Ovary (tissue), 9 donors: ENCODE data around the gene CNEP1R1. TPM values are rescaled to one million over a fixed set of nuclear protein-coding genes. Genes with fewer than 3 reads are reported as not detected.

Experiments
- DNase-seq, 5 donors: peaks; one replicate each; pipeline ENCODE4 v3.0.0-alpha.2; 2019 to 2020
- H3K27ac ChIP-seq, 2 donors: fragments of 200-600 bp; one replicate each; pipeline versions ENCODE4 v1.5.1 to v1.8.0; 2019 to 2022
- H3K27me3 ChIP-seq: fragments of 200-600 bp; one replicate; pipeline ENCODE4 v1.8.0; 2022
- H3K36me3 ChIP-seq: fragments of 200-600 bp; sonication (generic); one replicate; pipeline ENCODE4 v1.5.1; 2019
- H3K4me1 ChIP-seq: one replicate; pipeline ENCODE4 v1.8.1; 2013; ENCODE audit warnings: mild to moderate bottlenecking, moderate library complexity; ENCODE audit not compliant: insufficient read depth
- H3K4me3 ChIP-seq: fragments of 200-600 bp; sonication (generic); one replicate; pipeline ENCODE4 v1.5.1; 2017
- H3K9me3 ChIP-seq, 2 donors: fragments of 200-600 bp in 1 of 2; sonication (generic) in 1 of 2; one replicate each; pipeline versions ENCODE4 v1.5.1 to v1.8.1; 2013 to 2019; ENCODE audit warnings: mild to moderate bottlenecking in 1 of 2, moderate library complexity in 1 of 2
- EP300 ChIP-seq: sonication (generic); formaldehyde crosslinking; IDR thresholded peaks from one replicate; pipeline ENCODE4 v1.6.1; 2017; ENCODE audit warnings: antibody characterized with exemption
- POLR2A ChIP-seq: fragments of 450-650 bp; IDR thresholded peaks from one replicate; pipeline ENCODE4 v1.6.1; 2017; ENCODE audit warnings: antibody characterized with exemption, mild to moderate bottlenecking, moderate library complexity
- WGBS, 3 donors: extraction: QIAGEN DNeasy Blood & Tissue Kit in 1 of 3; methylation state at CpG; one replicate each; pipeline versions ENCODE4 v1.1.5 to v1.1.7; 2013 to 2017; 5-methylcytosine and 5-hydroxymethylcytosine counted together
- intact Hi-C, 4 donors: fragments of 100-400 bp; cut with DNase I; formaldehyde crosslinking; loops; one replicate each; pipeline versions ENCODE4 v1.11.0 to v1.15.1; 2022 to 2023
- polyA plus RNA-seq, 2 donors: library from polyadenylated mRNA; stranded (reverse); fragments of 200-250 nt in 1 of 2; fragments of 350-450 nt in 1 of 2; fragmentation: Illumina TruSeq in 1 of 2; extraction: RNeasy Lipid Tissue Mini Kit (QIAGEN cat#74804) in 1 of 2; gene quantifications; one replicate each; pipeline ENCODE4 v1.2.3, GENCODE V29; 2013 to 2014
- total RNA-seq, 7 donors: library from RNA; depleted of rRNA in 2 of 7; stranded (reverse); fragments of >200 nt in 2 of 7; fragmentation: NEBNext Ultra II Directional in 3 of 7; extraction: Animal tissue kit (Norgen Biotek cat#: 25700) in 3 of 7; gene quantifications; one replicate each; pipeline versions ENCODE4 v1.1.0 to v1.2.4, GENCODE V29; 2016 to 2023
- TF ChIP-seq, protein P1 (sequence below), 3 donors: fragments of 450-650 bp in 2 of 3; fragments of 200-600 bp in 1 of 3; IDR thresholded peaks; one replicate each; pipeline versions ENCODE4 v1.5.1 to v1.8.0; 2016 to 2022; ENCODE audit warnings: antibody characterized with exemption in 3 of 3, mild to moderate bottlenecking in 1 of 3
- donor health status: DM: no; HTN: no; CAD: no; lungs with moderate emphysema.
- donor health status: DM: no; HTN: no; CAD: no.
- donor health status: Bipolar disorder and iron deficiency.
- donor health status: DM: yes; HTN: yes; CAD: no.
- donor health status: DM: no; HTN: no; CAD: no.
- donor health status: DM: yes; HTN: yes; CAD: no.

Gene CNEP1R1
- total and polyA plus RNA-seq, 9 donors: 8.3 to 19.0 (median 13.3) TPM

DNA sequence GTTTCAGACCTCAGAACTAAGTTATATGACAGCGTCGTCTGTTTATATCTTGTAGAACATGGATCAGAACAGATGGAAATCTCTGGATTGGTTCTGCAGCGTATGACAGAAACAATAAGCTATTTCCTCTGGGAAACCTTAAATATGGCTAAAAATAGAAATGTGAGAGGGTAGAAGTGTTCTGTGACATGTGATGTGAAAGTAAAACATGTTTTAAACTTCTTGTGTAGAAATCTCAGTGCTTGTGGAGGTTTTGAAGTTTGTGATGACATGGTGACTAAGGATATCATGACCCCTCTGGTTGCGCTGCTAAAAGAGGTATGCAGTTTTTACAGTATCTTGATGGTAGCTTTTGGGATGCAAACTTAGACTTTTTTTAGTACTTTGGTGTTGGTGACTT is 43.5 kb downstream of the CNEP1R1 start:
- 77 to 84% (median 81%) methylated on average over 4 of the region's 4 CpGs for WGBS, 3 donors
- no peaks in the 10 kb centered on the region for H3K27me3 ChIP-seq
- H3K4me3 ChIP-seq: no peak overlapping the region
- intact Hi-C loops: loop anchor here in 1 of 4 donors (5.0 kb wide), 2 partner anchors 139 to 479 kb away; partner anchors contain the start of gene NKD1
- no peak overlapping the region for H3K27ac ChIP-seq
- no peak for TF ChIP-seq EP300
- TF ChIP-seq, protein P1, sequence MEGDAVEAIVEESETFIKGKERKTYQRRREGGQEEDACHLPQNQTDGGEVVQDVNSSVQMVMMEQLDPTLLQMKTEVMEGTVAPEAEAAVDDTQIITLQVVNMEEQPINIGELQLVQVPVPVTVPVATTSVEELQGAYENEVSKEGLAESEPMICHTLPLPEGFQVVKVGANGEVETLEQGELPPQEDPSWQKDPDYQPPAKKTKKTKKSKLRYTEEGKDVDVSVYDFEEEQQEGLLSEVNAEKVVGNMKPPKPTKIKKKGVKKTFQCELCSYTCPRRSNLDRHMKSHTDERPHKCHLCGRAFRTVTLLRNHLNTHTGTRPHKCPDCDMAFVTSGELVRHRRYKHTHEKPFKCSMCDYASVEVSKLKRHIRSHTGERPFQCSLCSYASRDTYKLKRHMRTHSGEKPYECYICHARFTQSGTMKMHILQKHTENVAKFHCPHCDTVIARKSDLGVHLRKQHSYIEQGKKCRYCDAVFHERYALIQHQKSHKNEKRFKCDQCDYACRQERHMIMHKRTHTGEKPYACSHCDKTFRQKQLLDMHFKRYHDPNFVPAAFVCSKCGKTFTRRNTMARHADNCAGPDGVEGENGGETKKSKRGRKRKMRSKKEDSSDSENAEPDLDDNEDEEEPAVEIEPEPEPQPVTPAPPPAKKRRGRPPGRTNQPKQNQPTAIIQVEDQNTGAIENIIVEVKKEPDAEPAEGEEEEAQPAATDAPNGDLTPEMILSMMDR (IDR thresholded peaks at IDR 0.05): no peak
- no peak for TF ChIP-seq POLR2A
- H3K36me3 ChIP-seq: no peaks in the 10 kb centered on the region
- no peaks in the 10 kb centered on the region for H3K9me3 ChIP-seq
- peaks cover 1% of the 10 kb centered on the region for H3K4me1 ChIP-seq
- DNase-seq: no peak

DNA sequence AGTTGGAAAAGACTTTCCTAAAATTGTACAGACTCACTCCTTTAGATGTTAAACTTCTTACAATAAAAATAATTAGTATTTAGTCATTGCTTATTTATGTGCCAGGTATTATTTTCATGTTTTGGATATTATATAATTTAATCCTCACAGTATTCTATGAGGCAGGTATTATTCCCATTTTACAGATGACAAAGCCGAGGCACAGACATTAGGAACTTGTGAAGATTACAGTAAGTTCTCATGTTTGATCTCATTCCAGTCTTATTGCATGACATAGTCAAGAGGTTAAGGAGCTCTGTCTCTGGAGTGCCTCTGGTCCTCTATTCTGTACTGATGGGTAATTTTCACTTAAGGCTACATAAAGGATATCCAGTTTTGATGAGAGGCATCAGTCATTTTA is 44.0 kb downstream of the CNEP1R1 start:
- whole genome bisulfite sequencing, 3 donors: 90 to 98% (median 94%) methylated on average over 1 of the region's 1 CpG
- no peaks in the 10 kb centered on the region for H3K9me3 ChIP-seq
- no peaks in the 10 kb centered on the region for H3K36me3 ChIP-seq
- peaks cover 1% of the 10 kb centered on the region for H3K4me1 ChIP-seq
- H3K27ac ChIP-seq: no peak overlapping the region
- intact Hi-C loops: loop anchor here in 1 of 4 donors (5.0 kb wide), 2 partner anchors 138 to 478 kb away; partner anchors contain the start of gene NKD1
- no peak for DNase-seq
- TF ChIP-seq, protein P1 (IDR thresholded peaks at IDR 0.05): no peak
- TF ChIP-seq POLR2A: no peak
- TF ChIP-seq EP300: no peak
- no peak overlapping the region for H3K4me3 ChIP-seq
- H3K27me3 ChIP-seq: no peaks in the 10 kb centered on the region

DNA sequence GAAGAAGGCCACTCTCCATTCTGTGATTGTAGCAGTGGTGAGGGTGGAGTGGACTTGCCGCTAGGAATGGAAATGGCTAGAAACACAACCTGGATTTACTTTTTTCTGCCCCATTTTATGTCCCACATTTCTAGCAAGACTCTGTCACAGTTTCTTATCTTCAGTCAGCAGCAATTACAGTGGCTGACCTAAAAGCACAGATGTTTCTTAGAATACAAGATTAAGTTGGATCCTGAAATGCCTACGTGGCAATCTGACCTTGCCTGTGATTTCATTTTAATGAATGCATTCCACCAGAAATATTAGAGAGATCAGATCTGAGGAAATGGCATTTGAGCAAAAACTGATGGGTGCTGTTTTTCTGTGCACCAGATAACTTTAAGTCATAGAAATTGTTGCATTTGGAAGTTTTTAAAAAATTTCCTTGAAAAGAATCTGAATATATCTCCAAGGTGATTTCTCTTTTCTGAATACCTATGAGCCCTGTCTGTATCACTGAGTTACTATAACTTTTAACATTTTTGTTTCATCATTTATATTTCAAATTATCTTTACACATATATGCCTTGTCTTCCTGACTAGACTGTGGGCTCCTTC is 46.1 kb downstream of the CNEP1R1 start:
- H3K36me3 ChIP-seq: no peaks in the 10 kb centered on the region
- H3K9me3 ChIP-seq: no peaks in the 10 kb centered on the region
- intact Hi-C loops: no loop called here
- no peak for DNase-seq
- TF ChIP-seq EP300: no peak
- H3K4me3 ChIP-seq: no peak overlapping the region
- H3K27me3 ChIP-seq: no peaks in the 10 kb centered on the region
- 57 to 80% (median 58%) methylated on average over 2 of the region's 2 CpGs for WGBS, 3 donors
- no peaks in the 10 kb centered on the region for H3K4me1 ChIP-seq
- no peak overlapping the region for H3K27ac ChIP-seq

DNA sequence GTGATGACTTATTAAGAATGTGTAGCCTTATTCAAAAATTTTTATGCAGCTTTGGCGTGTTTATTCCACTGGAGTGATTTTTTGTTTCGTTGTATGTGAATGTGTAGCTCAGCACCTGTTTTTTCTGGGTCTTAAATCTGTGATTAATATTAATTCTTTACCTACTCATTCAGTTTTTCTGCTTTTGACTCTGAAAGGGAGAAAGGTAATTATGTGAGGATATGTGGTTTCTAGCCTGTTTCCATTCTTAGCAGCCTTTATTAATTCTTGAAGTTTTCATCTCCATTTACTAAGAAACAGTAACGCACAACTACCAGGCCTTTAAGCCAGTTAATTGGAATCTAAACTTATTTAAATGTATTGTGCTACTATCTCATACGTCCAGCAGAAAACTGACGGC is 47.7 kb downstream of the CNEP1R1 start:
- Histone ChIP-seq H3K4me1 (no peaks in the 10 kb centered on the region), H3K27me3 (no peaks in the 10 kb centered on the region), H3K36me3 (no peaks in the 10 kb centered on the region), H3K4me3 (no peak overlapping the region), H3K27ac (no peak overlapping the region), H3K9me3 (no peaks in the 10 kb centered on the region)
- TF ChIP-seq EP300 (no peak), POLR2A (no peak)
- TF ChIP-seq, protein P1 (IDR thresholded peaks at IDR 0.05): no peak
- no peak for DNase-seq
- intact Hi-C loops: loop anchor here in 1 of 4 donors (1.0 kb wide), 1 partner anchor 49 kb away; no protein-coding TSS in a partner anchor
- 93 to 94% (median 93%) methylated on average over 5 of the region's 5 CpGs for WGBS, 3 donors

DNA sequence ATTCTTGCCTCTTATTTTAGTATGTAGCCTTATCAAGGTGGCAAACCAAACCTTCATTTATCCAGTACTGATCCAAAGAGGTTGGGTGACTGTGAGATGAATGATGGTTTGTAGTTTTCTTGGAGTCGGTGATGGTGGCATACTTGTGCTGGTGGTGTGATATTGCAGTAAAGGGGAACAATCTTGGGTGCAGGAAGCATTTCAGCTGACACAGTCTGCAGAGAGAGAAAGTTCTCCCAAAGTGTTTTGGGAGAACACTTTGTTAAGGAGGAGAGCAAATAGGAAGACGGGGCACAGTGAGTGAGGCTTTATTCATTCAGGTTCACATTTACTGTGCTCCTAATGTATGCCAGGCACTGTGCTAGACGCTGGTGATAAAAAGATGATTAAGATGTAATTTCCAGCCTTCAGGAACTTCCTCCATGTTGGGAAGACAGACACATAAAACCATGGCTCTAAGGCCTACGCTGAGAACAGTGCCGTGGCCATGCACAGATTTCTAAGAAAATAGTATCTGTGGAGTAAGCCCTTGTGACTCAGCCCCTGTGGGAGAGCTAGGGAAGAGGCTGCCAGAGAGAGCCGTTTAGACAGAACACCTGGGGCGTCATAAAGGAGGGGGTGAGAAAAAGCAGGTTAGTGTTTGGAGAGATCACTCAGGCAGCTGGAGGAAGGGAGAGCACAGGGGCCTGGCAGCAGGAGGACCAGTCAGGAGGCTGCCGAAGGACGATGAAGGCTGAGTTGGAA is 54.5 kb downstream of the CNEP1R1 start:
- no peak for DNase-seq
- Histone ChIP-seq H3K4me3 (no peak overlapping the region), H3K9me3 (no peaks in the 10 kb centered on the region), H3K36me3 (no peaks in the 10 kb centered on the region), H3K27me3 (no peaks in the 10 kb centered on the region), H3K27ac (no peak overlapping the region), H3K4me1 (no peaks in the 10 kb centered on the region)
- 80 to 87% (median 84%) methylated on average over 9 of the region's 9 CpGs for WGBS, 3 donors
- intact Hi-C loops: no loop called here
- TF ChIP-seq EP300 (no peak), POLR2A (no peak)
